Activated T-cell treated with anti-CD3 and anti-CD28 coated beads, Interleukin-2, amount 50 U/mL, for 24 hours (primary cell): Measurements from ENCODE around the gene FGL2.
A peak's percentile ranks its signal among the peaks of the same experiment; 100 is the strongest.
"Not testable (repeated sequence)": the region's sequence is repeated elsewhere in the genome, so short reads cannot be mapped to it uniquely, and the experiment has no call there.

ENCODE experiments used
- DNase-seq: peaks from one replicate; pipeline ENCODE4 v3.0.0-alpha.2; 2020
- H3K27ac Mint-ChIP-seq: 2 replicates; pipeline ENCODE4 v1.8.0; 2020; ENCODE audit warnings: mild to moderate bottlenecking, mixed read lengths
- H3K27me3 Mint-ChIP-seq: 2 replicates; pipeline ENCODE4 v1.8.0; 2020; ENCODE audit warnings: mixed read lengths
- H3K36me3 Mint-ChIP-seq: 2 replicates; pipeline ENCODE4 v1.8.0; 2020; ENCODE audit warnings: low read depth, mixed read lengths
- H3K4me1 Mint-ChIP-seq: 2 replicates; pipeline ENCODE4 v1.8.0; 2020; ENCODE audit warnings: low read depth, mixed read lengths
- H3K4me3 Mint-ChIP-seq: 2 replicates; pipeline ENCODE4 v1.8.0; 2020; ENCODE audit warnings: mild to moderate bottlenecking, moderate library complexity, mixed read lengths
- H3K9me3 Mint-ChIP-seq: 2 replicates; pipeline ENCODE4 v1.8.0; 2020; ENCODE audit warnings: mixed read lengths

The FGL2 gene

GRCh38 chr7:77226357-77226839 lies 26.8 kb upstream of the FGL2 start:
- no peak overlapping the region for H3K4me3 Mint-ChIP-seq
- no peak for DNase-seq
- peaks cover 23% of the 10 kb centered on the region for H3K9me3 Mint-ChIP-seq
- no peaks in the 10 kb centered on the region for H3K27me3 Mint-ChIP-seq
- peaks cover 27% of the 10 kb centered on the region for H3K4me1 Mint-ChIP-seq
- peaks cover 15% of the 10 kb centered on the region for H3K36me3 Mint-ChIP-seq
- no peak overlapping the region for H3K27ac Mint-ChIP-seq

GRCh38 chr7:77223261-77223660 lies 23.6 kb upstream of the FGL2 start:
- Mint-ChIP-seq H3K4me1 (peaks cover 29% of the 10 kb centered on the region), H3K36me3 (peaks cover 3% of the 10 kb centered on the region), H3K27ac (no peak overlapping the region), H3K9me3 (peaks cover 10% of the 10 kb centered on the region), H3K4me3 (no peak overlapping the region), H3K27me3 (no peaks in the 10 kb centered on the region)
- no peak for DNase-seq

- peaks cover 3% of the 10 kb centered on the region for H3K36me3 Mint-ChIP-seq
- no peaks in the 10 kb centered on the region for H3K27me3 Mint-ChIP-seq
- H3K4me3 Mint-ChIP-seq = no peak overlapping the region
- no peak overlapping the region for H3K27ac Mint-ChIP-seq
- peaks cover 8% of the 10 kb centered on the region for H3K9me3 Mint-ChIP-seq
- H3K4me1 Mint-ChIP-seq = peaks cover 29% of the 10 kb centered on the region
- DNase-seq = no peak
These were observed 23.2 kb upstream of the FGL2 start for GRCh38 chr7:77222819-77223218.

- Mint-ChIP-seq H3K27me3 (no peaks in the 10 kb centered on the region), H3K4me3 (no peak overlapping the region), H3K27ac (no peak overlapping the region), H3K9me3 (peaks cover 8% of the 10 kb centered on the region), H3K4me1 (peaks cover 29% of the 10 kb centered on the region), H3K36me3 (peaks cover 3% of the 10 kb centered on the region)
- DNase-seq = no peak
These were observed 22.4 kb upstream of the FGL2 start for GRCh38 chr7:77222065-77222464.

- H3K4me1 Mint-ChIP-seq = peaks cover 23% of the 10 kb centered on the region
- H3K36me3 Mint-ChIP-seq, DNase-seq, H3K4me3 Mint-ChIP-seq, H3K27ac Mint-ChIP-seq, H3K9me3 Mint-ChIP-seq, H3K27me3 Mint-ChIP-seq: not testable (repeated sequence)
These were observed 20.2 kb upstream of the FGL2 start for GRCh38 chr7:77219701-77220331.

- no peak for DNase-seq
- H3K27ac Mint-ChIP-seq = no peak overlapping the region
- no peak overlapping the region for H3K4me3 Mint-ChIP-seq
- H3K9me3 Mint-ChIP-seq = peaks cover 8% of the 10 kb centered on the region
- no peaks in the 10 kb centered on the region for H3K27me3 Mint-ChIP-seq
- peaks cover 3% of the 10 kb centered on the region for H3K36me3 Mint-ChIP-seq
- H3K4me1 Mint-ChIP-seq = peaks cover 14% of the 10 kb centered on the region
These were observed 18.0 kb upstream of the FGL2 start for GRCh38 chr7:77217474-77218185.

GRCh38 chr7:77216181-77216845 lies 16.7 kb upstream of the FGL2 start:
- Mint-ChIP-seq H3K4me1 (peaks cover under 1% of the 10 kb centered on the region), H3K27me3 (no peaks in the 10 kb centered on the region), H3K4me3 (no peak overlapping the region), H3K9me3 (peaks cover 8% of the 10 kb centered on the region), H3K27ac (no peak overlapping the region), H3K36me3 (peaks cover 3% of the 10 kb centered on the region)
- no peak for DNase-seq

- H3K4me3 Mint-ChIP-seq = no peak overlapping the region
- no peak for DNase-seq
- no peak overlapping the region for H3K27ac Mint-ChIP-seq
- no peaks in the 10 kb centered on the region for H3K27me3 Mint-ChIP-seq
- H3K4me1 Mint-ChIP-seq = no peaks in the 10 kb centered on the region
- peaks cover 12% of the 10 kb centered on the region for H3K36me3 Mint-ChIP-seq
- H3K9me3 Mint-ChIP-seq = peaks cover 18% of the 10 kb centered on the region
These were observed 10.0 kb upstream of the FGL2 start for GRCh38 chr7:77209479-77210139.

GRCh38 chr7:77208416-77208815 lies 8.8 kb upstream of the FGL2 start:
- no peaks in the 10 kb centered on the region for H3K4me1 Mint-ChIP-seq
- DNase-seq = no peak
- H3K27ac Mint-ChIP-seq = no peak overlapping the region
- H3K36me3 Mint-ChIP-seq = peaks cover 12% of the 10 kb centered on the region
- H3K27me3 Mint-ChIP-seq = no peaks in the 10 kb centered on the region
- H3K9me3 Mint-ChIP-seq = peaks cover 18% of the 10 kb centered on the region
- no peak overlapping the region for H3K4me3 Mint-ChIP-seq

GRCh38 chr7:77205706-77206105 lies 6.1 kb upstream of the FGL2 start:
- Mint-ChIP-seq H3K36me3 (peaks cover 12% of the 10 kb centered on the region), H3K27me3 (no peaks in the 10 kb centered on the region)

GRCh38 chr7:77202481-77202976 lies 2.9 kb upstream of the FGL2 start:
- Mint-ChIP-seq H3K27ac (no peak overlapping the region), H3K27me3 (no peaks in the 10 kb centered on the region), H3K4me3 (no peak overlapping the region), H3K9me3 (no peaks in the 10 kb centered on the region), H3K4me1 (peaks cover 38% of the 10 kb centered on the region), H3K36me3 (no peaks in the 10 kb centered on the region)
- no peak for DNase-seq

More at GRCh38 chr7:77205706-77206105, 6.1 kb upstream of the FGL2 start:
- H3K9me3 Mint-ChIP-seq = peaks cover 15% of the 10 kb centered on the region
- no peak overlapping the region for H3K27ac Mint-ChIP-seq
- H3K4me1 Mint-ChIP-seq = peaks cover 9% of the 10 kb centered on the region
- no peak for DNase-seq
- H3K4me3 Mint-ChIP-seq = no peak overlapping the region

- peaks cover 44% of the 10 kb centered on the region for H3K4me1 Mint-ChIP-seq
These were observed 923 bp upstream of the FGL2 start for GRCh38 chr7:77200542-77200941.

GRCh38 chr7:77197141-77197540 lies 2.5 kb downstream of the FGL2 start:
- no peaks in the 10 kb centered on the region for H3K27me3 Mint-ChIP-seq

More at GRCh38 chr7:77200542-77200941, 923 bp upstream of the FGL2 start:
- peak overlapping the region; percentile 74 for H3K4me3 Mint-ChIP-seq
- H3K9me3 Mint-ChIP-seq = no peaks in the 10 kb centered on the region
- no peaks in the 10 kb centered on the region for H3K27me3 Mint-ChIP-seq
- no peak overlapping the region for H3K27ac Mint-ChIP-seq
- DNase-seq = no peak
- H3K36me3 Mint-ChIP-seq = no peaks in the 10 kb centered on the region

GRCh38 chr7:77188731-77189437 lies 10.7 kb downstream of the FGL2 start:
- Mint-ChIP-seq H3K27me3 (no peaks in the 10 kb centered on the region), H3K27ac (no peak overlapping the region), H3K36me3 (no peaks in the 10 kb centered on the region), H3K9me3 (no peaks in the 10 kb centered on the region), H3K4me1 (peaks cover 15% of the 10 kb centered on the region), H3K4me3 (no peak overlapping the region)
- DNase-seq = no peak

More at GRCh38 chr7:77197141-77197540, 2.5 kb downstream of the FGL2 start:
- H3K4me3 Mint-ChIP-seq = no peak overlapping the region
- no peaks in the 10 kb centered on the region for H3K36me3 Mint-ChIP-seq
- no peak for DNase-seq
- no peak overlapping the region for H3K27ac Mint-ChIP-seq
- no peaks in the 10 kb centered on the region for H3K9me3 Mint-ChIP-seq
- H3K4me1 Mint-ChIP-seq = peaks cover 56% of the 10 kb centered on the region
